ENCODE measurements around the gene GPR50.

DNA sequence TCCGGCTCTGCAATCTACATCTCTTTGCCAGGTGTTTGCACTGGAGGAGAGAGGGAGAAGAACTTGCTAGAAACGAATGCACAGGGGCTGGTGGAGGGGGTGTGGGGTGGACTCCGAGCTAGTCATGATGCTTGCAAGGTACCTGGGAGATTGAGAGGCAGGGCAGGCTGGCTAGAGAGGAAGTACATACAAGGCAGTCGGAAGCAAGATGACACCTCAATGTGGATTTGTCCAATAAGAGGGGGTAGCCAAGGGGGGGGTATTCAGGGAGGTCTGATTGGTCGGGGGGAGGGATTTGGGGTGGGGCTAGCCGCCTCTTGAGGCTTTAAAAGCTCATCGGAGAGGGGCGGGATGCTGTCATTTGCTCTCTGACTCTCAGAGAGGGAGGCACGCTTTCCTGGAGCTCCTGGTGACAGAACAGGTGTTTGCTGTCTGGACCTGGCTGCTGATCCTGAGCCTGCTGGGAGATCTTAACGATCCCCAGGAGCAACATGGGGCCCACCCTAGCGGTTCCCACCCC, at the start of gene GPR50:
- TF ChIP-seq, protein P1, sequence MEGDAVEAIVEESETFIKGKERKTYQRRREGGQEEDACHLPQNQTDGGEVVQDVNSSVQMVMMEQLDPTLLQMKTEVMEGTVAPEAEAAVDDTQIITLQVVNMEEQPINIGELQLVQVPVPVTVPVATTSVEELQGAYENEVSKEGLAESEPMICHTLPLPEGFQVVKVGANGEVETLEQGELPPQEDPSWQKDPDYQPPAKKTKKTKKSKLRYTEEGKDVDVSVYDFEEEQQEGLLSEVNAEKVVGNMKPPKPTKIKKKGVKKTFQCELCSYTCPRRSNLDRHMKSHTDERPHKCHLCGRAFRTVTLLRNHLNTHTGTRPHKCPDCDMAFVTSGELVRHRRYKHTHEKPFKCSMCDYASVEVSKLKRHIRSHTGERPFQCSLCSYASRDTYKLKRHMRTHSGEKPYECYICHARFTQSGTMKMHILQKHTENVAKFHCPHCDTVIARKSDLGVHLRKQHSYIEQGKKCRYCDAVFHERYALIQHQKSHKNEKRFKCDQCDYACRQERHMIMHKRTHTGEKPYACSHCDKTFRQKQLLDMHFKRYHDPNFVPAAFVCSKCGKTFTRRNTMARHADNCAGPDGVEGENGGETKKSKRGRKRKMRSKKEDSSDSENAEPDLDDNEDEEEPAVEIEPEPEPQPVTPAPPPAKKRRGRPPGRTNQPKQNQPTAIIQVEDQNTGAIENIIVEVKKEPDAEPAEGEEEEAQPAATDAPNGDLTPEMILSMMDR (IDR thresholded peaks at IDR 0.05), result no peak
- no peak for TF ChIP-seq POLR2A (IDR thresholded peaks at IDR 0.05)
